GM21447 (cell line): ENCODE data around the gene GOLGA6L10.
"Not testable (repeated sequence)": the region's sequence is repeated elsewhere in the genome, so short reads cannot be mapped to it uniquely, and the experiment has no call there.

Experiments used
- ATAC-seq: cut with Tn5 transposase; IDR thresholded peaks from one replicate; pipeline ENCODE4 v1.9.1; 2021; ENCODE audit not compliant: unreplicated experiment

Gene GOLGA6L10

DNA sequence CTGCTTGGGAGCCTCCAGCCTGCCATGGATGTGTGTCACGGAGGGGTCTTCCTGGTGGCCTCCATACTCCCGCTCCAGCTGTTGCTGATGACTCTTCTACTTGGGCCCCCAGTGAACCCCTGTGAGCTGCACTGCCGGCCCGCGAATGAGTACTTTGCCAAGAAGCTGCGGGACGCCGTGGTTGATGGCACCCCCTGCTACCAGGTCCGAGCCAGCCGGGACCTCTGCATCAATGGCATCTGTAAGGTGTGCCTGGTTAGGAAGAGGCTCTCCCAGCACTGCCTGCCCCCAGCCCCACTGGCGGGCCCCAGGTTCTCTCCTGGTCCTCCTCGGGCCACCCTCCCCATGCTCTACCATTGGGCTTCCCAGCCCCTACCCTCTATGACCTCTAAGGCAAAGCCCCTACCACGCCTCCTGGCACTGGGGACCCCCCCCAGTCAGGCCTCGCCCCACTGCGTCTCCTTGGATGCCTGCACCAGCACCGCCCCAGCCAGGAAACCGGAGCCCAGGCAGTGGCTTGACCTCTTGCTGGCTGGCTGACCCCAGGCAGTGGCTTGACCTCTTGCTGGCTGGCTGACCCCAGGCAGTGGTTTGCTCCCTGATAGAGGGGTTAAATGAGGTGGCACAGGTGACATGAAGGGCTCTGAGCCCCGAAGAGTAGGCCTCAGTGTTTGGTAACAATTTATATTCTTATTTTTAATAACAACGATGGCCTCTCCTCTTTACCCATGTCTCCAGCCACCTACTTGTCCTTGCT is 29.6 kb downstream of the GOLGA6L10 start:
- ATAC-seq: not testable (repeated sequence)

DNA sequence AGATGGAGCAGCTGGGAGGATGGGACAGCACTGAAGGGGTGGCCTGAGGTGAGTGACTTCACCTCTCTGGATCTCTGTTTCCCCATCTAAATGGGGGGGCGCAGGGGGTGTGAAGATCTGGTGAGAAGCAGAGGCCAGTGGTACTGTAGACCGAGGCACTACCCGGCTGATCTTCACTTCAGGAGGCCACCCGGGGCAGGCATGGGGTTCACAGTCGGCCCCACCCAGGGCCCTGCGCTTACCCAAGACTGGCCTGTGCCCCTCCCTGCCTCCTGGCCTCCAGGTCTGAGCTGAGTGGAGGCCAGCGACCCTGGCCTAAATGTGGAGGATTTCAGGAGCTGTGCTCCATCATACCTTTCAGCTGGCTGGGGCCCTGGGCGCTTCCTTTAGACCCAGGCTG is 31.0 kb downstream of the GOLGA6L10 start:
- not testable (repeated sequence) for ATAC-seq

DNA sequence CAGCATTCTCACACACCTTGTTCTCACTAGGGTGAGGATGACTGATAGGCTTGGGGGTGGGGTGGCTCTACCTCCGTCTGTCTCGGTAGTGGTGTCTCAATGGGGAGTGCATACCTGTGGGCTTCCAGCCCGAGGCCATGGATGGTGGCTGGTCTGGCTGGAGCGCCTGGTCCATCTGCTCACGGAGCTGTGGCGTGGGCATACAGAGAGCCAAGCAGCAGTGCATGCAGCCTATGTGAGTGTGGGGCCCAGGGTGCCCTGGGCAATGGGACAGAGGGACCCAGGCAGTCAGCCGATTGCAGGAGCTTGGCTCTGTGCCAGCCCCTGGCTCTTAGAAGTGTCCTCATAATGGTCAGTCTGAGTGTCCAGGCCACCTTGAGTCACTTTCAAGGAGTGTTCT is 31.8 kb downstream of the GOLGA6L10 start:
- ATAC-seq: not testable (repeated sequence)

DNA sequence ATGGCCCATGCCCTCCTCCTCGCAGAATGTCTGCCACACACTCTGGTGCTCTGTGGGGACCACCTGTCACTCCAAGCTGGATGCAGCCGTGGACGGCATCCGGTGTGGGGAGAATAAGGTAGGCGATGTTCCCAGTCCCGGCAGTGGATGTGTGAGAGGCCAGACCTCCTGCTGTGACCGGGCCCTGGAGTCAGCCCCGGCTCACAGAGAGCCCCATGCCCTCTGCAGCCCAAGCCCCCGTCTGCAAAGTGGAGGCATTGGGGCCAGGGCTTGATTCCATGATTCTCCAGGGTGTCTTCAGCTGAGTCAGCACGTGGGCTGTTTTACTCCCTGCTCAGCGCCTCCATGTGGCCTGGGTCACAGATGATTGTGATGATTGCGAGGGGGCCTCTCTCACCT is 32.2 kb downstream of the GOLGA6L10 start:
- ATAC-seq: no peak

DNA sequence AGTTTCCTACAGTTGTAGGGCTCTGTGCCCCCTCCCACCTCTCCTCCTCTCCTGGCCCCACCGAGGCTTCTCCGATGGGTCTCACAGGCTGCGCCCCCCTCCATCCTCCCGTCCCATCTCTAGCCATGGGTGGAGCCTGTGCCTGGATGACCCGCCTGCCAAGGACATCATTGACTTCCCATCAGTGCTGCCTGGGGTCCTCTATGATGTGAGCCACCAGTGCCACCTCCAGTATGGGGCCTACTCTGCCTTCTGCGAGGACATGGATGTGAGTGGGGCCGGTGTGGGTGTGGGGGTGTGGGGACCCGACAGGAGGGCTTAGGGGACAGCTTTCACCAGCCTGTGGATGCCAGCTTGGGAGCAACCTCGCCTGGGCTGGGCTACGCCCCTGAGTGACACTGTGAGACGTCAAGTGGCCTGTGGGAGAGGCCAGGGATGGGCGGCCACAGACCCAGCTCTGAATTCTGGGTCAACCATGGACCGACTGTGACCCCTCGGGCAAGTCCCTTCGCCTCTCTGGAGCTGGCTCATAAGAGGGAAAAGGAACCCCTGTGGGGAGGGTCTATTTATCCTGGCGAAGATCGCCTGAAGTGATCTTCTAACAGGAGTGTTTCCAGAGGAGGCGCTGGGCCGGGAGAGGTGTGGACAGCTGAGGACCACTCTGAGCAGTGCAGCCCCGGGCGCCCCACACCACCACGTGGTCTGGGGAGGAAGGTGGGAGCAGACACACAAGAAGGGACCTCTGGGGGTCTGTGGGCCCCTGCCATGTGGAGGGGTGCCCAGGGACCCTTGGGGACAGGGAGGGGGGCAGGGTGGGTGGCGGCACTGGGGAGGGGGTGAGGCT is 32.8 kb downstream of the GOLGA6L10 start:
- ATAC-seq: not testable (repeated sequence)

DNA sequence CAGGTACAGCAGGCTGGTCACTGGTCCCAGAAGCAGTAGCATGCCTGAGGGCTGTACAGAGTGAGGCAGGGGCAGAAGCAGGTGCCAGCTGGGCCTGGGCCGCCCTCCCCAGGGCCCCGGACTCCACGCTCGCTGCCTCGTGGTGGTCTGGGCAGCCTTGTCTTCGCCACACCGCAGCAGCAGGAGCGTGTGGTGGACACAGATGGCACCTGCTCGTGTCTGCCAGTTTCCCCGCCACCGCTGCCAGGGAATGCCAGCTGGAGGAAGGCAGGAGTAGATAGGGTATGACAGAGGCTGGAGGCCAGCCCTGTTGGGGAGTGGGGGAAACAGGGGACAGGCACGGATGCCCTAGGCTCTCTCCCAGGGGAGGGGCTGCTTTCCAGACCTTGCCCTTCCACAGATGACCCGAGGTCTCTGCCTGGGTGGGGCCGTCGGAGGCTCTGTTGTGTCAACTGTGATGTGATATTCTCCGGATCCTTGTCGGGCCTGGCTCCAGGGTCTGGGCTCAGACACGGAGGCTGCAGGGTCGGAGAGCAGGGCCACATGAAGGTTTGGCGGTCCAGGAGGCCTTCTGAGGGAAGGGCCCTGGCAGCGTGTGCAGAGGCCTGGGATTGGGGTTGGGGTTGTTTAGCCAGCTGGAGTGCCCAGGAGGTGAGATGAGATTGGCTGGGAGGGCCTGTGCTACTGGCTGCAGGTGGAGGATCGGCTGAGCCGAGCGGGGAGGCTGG is 33.6 kb downstream of the GOLGA6L10 start:
- ATAC-seq: no peak

DNA sequence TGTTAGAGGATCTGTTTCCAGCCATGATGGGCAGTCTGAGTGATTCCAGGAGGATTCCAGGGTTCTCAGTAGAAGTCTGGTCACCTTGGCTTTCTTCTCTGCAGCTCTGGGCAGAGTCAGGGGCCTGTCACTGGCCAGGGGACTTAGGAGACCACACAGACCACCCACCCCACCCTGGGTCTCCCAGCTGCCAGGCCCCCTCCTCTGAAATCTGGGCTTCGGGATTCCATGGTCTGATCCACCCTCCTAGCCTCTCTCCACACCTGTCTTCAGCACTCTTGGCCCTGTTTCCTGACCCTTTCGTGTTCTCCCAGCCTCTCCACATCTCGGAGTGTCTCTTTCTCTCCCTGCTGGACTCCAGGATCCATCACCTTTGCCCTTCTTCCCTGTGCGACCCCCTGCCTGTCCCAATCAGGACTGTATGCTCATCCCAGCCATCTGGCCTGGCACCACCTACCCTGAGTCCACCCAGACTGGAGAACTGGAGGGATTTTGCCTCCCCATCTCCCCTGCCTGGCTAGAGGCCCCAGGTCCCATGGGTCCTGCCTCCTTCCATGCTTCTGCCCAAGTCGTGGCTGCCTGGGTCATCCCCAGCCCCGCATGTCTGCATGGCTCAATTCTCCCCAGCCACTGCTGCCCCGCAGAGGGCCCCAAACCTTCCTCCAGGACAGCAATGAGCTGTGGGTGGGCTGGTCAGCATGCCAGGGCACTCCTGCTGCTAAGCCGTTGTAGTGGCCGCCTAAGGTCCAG is 34.3 kb downstream of the GOLGA6L10 start:
- no peak for ATAC-seq

DNA sequence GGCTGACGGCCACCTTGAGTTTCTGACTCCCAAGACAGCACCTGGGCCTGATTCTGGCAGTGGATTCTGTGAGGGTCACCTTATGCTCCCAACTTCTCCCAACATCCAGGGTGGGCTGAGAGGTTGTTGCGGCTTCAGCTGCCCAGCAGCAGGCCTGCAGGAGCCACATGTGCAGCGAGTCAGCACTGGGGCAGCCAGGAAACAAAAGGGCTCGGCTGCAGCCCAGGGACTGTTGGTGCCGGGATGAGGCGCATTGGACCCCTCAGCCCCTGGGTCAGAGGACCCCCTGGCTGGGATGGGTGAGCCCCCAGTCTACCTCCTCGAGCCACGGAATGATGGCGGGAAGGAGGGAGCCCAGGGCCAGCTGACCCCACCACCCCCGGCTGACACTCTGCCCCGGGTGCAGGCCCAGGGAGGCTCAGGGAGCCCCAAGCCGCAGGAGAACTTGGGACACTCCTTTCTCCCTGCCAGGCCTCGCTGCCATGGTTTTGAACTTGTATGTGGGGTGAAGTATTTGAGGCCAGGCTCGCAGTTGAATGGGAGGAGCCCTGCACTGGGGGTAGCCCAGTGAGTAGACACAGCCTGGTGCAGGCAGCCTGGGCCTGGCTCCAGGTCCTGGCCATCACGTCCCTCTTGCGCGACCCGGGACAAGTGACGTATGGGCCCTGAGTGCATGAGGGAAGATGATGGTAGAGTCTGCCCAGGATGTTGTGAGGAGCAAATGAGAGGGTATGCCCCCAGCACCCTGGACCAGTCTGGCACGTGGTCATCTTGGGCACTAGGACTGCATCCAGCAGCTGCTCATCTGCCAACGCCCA is 35.1 kb downstream of the GOLGA6L10 start:
- not testable (repeated sequence) for ATAC-seq

DNA sequence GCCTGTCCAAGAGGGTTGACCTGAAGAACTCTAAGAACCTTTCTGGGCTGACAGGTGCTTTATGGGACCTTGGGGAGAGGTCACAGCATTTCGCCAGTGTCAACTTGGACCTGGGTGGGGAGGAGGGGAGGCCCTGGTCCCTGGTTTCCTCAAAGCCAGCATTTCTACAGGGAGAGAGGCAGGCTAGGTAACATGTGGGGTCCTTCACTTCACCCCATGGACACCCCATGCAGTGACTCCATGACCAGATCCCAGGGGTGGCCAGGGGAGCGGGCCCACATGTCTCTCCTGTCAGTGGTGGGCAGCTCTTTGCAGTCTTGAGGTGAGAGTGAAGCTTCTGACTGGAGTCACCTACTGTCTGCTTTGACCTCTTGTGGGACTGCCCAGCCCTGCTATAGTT is 35.8 kb downstream of the GOLGA6L10 start:
- no peak for ATAC-seq

DNA sequence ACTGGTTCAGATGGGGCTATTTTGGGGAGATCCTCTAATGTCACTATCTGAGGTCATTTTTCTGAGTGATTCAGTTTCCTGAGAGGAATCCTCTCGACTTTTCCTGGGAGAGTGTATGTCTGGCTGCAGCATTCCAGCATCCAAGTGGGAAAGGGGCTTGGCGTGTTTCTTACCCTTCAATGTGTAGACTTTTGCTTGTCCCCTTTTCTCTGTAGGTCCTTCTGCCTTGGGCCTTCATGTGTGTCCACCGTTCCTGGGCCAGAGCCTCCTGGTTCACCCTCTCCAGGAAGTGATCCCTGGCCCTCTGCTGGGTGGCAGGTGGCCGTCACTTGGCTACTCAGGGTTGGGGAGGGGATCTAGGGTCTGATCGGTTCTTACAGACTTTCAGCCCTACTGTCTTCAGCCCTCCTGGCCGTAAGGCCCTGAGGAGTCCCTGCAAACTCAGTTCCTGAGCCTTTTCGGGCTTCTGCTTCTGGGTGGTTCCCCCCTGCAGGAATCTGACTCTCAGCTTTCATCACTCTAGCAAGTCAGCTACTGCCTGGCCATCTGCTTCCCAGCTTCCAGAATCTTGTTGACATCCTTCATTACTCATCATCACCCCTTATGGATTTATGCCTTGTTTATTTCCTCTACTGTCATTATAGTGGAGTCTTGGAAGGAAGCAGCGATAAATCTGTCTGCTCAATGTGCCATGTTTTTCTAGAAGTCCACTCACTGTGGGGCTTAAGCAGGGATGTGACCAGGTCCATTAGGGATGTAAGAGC is 36.5 kb downstream of the GOLGA6L10 start:
- ATAC-seq: no peak

DNA sequence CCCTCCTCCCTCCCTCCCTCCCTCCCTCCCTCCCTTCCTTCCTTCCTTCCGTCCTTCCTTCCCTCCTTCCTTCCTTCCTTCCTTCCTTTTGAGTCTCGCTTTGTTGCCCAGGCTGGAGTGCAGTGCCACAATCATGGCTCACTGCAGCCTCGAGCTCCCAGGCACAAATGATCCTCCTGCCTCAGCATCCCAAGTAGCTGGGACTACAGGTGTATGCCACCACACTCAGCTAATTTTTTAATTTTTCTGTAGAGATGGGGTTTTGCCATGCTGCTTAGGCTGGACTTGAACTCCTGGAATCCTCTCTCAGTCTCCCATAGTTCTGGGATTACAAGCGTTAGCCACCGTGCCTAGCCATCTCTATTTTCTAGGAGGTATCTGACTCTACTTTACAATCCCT is 38.0 kb downstream of the GOLGA6L10 start:
- not testable (repeated sequence) for ATAC-seq

DNA sequence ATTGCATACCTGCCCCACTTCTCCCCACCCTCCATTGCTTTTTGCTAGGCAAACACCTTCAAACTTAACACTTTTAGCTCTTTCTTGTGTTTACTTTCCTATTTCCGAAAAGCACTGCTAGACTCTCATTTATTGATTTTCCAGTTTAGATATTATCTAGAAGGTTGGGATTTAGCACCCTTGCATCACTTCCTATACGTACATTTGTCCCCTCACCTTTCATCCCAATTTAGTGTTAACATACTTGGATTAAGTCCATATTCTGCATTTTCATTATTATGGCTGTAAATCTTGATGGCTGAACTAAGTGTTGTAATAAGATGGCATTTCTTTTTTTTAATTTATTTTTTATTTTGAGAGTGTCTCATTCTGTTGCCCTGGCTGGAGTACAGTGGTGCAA is 39.5 kb downstream of the GOLGA6L10 start:
- ATAC-seq: no peak

DNA sequence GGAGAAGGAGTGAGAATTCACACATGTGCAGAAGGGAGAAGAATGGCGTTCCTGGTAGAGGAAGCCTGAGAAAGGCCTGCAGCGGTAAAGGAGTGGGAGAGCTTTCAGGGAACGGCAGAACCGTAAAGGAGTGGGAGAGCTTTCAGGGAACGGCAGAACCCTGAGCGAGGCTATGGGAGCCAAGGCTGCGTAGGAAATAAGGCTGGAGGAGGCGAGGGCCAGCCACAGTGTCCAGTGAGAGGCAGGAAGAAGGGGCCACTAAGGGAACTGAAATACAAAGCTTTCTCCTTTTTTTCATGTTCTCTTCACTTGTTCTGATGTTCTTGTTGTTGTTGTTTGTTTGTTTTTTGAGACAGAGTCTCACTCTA is 41.6 kb downstream of the GOLGA6L10 start:
- ATAC-seq: no peak

DNA sequence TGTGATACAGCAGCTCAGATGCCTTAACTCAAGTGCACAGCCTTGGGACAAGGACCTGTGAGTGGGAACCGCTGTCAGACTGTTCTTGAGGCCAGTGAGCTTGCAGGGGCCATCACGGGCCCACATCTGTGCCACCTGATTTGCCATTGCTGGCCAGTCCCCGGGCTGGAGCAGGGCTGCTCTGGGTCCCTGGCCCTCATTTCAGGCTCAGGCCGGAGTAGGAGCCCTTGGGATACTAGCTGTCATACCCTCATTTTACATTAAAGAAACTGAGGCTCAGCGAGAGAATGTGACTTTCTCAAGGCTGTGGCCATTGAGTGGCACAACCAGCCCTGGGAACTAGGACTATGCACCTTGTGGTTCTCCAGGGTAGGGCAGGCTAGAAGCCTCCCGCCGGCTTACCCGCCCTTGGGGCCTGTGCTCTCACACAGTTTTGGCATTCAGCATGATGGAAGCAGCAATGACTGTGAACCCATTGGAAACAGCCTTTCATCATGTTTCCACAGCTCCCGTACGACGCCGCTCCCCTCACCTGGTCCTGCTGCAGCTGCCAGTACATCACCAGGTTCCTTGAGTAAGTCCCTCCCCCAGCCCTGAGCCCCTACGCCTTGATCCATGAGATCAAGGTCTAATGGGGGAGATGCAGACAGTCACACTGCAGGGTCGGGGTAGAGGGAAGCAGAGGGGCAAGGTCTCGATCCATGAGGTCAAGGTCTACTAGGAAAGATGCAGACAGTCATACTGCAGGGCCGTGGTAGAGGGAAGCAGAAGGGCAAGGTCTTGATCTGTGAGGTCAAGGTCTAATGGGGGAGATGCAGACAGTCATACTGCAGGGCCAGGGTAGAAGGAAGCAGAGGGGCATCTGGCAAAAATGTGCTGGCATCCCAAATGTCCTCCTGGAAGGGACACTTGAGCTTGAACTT is 42.2 kb downstream of the GOLGA6L10 start:
- ATAC-seq: no peak

DNA sequence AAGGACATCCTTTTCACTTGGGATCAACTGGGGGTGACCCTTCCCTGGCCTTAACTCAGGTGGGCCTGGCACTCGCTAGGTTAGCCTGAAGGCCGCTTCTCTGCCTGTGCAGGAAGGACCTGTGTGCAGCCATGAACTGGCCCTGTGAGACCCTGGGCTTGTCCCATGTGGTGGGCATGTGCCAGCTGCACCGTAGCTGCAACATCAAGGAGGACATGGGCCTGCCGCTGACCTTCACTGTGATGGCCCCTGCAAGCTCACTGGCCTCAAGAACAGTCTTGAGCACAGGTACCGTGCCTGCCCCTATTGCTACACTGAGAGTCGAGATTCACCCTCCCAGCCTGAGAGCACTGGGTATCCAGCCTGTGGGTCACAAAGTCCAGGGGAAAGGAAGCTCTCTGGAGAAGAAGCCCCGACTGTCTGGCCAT is 43.6 kb downstream of the GOLGA6L10 start:
- no peak for ATAC-seq

DNA sequence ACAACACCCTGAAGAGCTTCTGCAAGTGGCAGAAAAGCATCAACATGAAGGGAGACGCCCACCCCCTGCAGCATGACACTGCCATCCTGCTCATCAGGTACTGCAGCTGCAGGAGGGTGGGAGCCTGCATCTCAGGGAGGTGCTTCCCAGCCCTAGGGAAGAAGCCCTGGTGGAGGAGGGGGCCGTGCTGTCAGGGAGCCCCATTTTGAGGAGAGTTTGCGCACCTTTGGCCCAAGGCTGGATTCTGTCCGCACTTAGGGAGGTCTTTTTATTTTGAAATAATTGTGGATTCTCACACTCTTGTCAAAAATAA is 44.5 kb downstream of the GOLGA6L10 start:
- ATAC-seq: no peak

DNA sequence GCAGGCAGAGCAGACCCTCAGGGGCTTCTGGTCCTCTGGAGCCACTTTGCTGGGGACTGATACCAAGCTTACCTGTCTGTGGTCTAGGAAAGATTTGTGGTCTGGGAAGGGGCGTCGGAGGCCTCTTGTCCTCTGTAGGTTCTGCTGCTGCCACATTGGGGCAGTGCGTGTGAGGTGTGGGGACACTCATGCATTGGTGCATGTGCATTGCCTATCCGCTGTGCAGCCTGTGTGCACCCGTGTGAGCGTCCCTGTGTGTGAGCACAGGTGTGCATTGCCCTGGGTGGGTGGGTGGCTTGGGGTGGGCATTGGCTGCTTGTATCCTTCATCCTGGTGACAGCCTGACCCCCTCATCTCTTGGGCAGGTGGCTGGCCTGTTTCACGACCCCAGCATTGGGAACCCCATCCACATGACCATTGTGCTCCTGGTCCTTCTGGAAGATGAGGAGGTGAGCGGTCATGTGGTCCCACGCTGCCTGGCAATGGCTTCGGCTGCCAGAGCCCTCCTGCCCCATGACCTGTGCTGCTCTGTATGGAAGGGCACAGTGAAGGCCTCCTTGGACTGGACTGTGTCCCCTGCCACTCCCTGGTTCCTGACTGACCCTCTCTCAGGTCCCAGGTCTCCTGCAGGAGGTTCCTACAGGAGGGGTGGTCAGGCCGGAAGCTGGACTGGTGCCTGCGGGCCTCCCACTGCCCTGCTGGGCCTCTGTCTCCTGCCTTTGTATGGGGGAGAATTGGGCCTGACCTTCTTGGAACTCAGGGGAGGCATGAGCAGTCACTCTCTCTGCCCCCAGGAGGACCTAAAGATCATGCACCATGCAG is 45.1 kb downstream of the GOLGA6L10 start:
- ATAC-seq: no peak
